HG02678 (cell line): ENCODE data around the gene PRSS2.

ENCODE experiments used
- ATAC-seq: cut with Tn5 transposase; IDR thresholded peaks from one replicate; pipeline ENCODE4 v1.9.1; 2021; ENCODE audit warnings: mild to moderate bottlenecking, moderate library complexity; ENCODE audit not compliant: unreplicated experiment

PRSS2 gene

DNA sequence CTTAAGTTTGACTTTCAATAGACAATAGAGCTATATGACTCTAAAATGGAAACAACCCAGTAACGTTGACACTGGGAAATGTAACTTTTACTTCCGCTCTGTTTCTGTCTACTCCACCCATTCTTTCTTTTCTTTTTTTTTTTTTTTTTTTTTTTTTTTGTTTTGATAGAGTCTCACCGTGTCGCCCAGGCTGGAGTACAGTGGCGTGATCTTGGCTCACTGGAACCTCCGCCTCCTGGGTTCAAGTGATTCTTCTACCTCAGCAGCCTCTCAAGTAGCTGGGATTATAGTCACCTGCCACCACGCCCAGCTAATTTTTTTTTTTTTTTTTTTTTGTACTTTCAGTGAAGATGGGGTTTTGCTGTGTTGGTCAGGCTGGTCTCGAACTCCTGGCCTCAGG is 13.9 kb downstream of the PRSS2 start:
- no peak for ATAC-seq

DNA sequence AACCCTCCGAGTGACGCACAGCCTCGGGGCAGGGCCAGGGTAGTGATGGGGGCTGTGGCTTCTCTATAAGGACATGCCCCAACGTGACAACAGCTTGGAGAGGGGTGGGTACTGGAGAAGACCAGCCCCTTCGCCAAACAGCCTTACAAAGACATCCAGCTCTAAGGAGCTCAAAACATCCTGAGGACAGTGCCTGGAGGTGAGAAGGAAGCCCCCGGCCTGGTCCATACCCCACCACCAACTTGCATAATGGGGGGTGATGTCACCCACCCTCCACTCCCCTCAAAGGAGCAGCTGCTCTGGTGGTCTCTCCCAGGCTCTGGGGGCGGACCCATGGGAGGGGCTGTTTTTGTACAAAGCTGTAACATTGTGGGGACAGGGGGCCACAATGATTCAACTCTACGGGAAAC is 15.1 kb downstream of the PRSS2 start:
- ATAC-seq = no peak

DNA sequence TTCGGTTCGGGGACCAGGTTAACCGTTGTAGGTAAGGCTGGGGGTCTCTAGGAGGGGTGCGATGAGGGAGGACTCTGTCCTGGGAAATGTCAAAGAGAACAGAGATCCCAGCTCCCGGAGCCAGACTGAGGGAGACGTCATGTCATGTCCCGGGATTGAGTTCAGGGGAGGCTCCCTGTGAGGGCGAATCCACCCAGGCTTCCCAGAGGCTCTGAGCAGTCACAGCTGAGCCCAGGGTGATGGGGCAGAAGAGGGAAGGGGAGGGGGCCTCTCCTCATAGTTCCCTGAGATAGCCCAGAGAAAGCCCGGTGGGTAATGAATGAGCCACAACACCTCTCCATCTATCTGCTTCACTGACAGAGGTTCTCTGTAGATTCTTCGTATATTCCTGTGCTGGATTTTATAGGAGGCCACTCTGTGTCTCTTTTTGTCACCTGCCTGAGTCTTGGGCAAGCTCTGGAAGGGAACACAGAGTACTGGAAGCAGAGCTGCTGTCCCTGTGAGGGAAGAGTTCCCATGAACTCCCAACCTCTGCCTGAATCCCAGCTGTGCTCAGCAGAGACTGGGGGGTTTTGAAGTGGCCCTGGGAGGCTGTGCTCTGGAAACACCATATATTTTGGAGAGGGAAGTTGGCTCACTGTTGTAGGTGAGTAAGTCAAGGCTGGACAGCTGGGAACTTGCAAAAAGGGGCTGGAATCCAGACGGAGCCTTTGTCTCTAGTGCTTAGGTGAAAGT is 16.4 kb downstream of the PRSS2 start:
- ATAC-seq = no peak

DNA sequence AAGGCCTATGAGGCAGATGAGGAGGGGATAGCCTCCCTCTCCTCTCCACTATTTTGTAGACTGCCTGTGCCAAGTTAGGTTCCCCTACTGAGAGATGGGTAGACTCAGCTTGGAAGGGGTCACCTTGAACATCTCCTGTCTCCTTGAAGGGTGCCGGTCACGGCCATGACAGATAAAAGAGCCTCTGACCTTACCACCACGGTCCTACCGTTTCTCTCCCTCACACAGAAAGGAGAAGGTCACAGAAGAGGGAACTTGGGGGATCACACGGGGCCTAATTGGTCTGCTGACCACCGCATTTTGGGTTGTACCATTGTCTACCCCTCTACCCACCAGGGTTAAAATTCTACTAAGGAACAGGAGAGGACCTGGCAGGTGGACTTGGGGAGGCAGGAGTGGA is 17.0 kb downstream of the PRSS2 start:
- ATAC-seq = no peak

DNA sequence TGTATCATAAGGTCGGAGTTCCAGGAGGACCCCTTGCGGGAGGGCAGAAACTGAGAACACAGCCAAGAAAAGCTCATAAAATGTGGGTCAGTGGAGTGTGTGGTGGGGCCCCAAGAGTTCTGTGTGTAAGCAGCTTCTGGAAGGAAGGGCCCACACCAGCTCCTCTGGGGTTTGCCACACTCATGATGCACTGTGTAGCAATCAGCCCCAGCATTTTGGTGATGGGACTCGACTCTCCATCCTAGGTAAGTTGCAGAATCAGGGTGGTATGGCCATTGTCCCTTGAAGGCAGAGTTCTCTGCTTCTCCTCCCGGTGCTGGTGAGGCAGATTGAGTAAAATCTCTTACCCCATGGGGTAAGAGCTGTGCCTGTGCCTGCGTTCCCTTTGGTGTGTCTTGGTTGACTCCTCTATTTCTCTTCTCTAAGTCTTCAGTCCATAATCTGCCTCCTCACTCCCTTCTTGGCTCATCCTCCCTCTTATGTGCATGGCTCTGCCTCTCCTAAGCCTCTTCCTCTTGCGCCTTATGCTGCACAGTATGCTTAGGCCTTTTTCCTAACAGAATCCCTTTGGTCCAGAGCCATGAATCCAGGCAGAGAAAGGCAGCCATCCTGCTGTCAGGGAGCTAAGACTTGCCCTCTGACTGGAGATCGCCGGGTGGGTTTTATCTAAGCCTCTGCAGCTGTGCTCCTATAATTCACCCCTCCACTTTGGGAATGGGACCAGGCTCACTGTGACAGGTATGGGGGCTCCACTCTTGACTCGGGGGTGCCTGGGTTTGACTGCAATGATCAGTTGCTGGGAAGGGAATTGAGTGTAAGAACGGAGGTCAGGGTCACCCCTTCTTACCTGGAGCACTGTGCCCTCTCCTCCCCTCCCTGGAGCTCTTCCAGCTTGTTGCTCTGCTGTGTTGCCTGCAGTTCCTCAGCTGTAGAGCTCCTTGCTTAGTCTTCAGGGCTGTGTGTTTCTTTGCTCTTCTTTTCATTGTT is 17.8 kb downstream of the PRSS2 start:
- no peak for ATAC-seq

DNA sequence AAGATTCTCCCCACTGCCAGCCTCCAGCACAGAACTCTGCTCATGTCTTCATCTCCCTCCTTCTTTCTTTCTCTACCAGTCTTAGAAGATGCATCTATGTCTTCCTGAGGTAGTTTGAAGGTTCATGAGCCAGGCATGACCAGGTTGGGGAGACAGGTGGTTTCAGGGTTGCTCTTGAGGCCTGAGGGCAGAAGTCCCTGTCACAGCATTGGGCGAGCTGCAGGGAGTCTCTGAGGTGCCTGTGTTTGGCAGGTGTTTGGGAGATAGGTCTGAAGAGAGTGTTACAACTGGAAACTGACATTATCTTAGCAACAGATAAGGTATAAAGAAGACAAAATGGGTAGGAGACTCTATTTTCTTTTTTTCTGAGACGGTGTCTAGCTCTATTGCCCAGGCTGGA is 18.7 kb downstream of the PRSS2 start:
- no peak for ATAC-seq

DNA sequence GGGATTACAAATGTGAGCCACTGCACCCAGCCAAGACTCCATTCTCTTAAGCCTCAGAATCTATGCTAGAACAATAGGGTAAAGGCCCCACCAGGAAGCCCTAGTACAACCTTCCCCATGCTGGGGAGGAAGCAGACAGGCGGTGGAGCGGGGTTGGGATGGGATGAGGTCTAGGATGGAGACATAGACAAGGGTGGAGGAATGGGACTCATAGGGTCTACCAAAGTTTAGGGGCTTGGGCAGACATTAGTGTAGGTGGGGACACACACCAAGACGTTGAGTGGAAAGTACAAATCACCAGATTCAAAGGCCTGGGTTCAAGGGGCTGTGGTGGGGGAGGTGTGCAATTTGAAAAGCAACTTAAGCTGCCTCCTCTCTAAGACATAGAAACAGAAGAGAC is 19.3 kb downstream of the PRSS2 start:
- ATAC-seq = no peak

DNA sequence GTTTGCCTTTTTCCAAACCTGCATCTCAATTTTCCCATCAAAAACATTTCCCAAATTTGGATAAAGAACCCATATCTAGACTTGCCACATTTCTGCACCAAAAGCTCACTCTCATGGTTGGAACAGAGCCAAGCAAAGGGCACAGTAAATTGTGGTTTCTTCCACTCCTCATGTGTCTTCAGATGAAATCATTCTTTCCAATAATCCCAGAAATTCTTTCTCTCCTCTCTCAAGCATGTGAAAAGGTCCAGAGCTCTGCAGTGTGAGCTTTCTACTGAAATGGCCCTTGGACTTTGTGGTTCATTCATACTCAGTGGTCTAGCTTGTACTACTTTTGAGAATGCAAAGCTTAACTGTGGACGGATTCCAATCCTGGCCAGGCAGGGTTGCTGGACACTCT is 19.8 kb downstream of the PRSS2 start:
- no peak for ATAC-seq

DNA sequence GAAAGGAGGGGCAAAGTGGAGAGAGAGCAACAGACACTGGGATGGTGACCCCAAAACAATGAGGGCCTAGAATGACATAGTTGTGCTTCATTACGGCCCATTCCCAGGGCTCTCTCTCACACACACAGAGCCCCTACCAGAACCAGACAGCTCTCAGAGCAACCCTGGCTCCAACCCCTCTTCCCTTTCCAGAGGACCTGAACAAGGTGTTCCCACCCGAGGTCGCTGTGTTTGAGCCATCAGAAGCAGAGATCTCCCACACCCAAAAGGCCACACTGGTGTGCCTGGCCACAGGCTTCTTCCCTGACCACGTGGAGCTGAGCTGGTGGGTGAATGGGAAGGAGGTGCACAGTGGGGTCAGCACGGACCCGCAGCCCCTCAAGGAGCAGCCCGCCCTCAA is 20.7 kb downstream of the PRSS2 start:
- ATAC-seq = no peak

DNA sequence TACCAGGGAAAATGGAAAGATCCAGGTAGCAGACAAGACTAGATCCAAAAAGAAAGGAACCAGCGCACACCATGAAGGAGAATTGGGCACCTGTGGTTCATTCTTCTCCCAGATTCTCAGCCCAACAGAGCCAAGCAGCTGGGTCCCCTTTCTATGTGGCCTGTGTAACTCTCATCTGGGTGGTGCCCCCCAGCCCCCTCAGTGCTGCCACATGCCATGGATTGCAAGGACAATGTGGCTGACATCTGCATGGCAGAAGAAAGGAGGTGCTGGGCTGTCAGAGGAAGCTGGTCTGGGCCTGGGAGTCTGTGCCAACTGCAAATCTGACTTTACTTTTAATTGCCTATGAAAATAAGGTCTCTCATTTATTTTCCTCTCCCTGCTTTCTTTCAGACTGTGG is 21.4 kb downstream of the PRSS2 start:
- no peak for ATAC-seq

DNA sequence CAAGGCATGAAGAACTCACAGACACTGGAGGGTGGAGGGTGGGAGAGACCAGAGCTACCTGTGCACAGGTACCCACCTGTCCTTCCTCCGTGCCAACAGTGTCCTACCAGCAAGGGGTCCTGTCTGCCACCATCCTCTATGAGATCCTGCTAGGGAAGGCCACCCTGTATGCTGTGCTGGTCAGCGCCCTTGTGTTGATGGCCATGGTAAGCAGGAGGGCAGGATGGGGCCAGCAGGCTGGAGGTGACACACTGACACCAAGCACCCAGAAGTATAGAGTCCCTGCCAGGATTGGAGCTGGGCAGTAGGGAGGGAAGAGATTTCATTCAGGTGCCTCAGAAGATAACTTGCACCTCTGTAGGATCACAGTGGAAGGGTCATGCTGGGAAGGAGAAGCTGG is 21.8 kb downstream of the PRSS2 start:
- ATAC-seq = no peak

DNA sequence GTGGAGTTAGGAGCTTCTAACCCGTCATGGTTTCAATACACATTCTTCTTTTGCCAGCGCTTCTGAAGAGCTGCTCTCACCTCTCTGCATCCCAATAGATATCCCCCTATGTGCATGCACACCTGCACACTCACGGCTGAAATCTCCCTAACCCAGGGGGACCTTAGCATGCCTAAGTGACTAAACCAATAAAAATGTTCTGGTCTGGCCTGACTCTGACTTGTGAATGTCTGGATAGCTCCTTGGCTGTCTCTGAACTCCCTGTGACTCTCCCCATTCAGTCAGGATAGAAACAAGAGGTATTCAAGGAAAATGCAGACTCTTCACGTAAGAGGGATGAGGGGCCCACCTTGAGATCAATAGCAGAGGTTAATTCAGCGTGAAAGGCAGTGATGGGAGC is 22.4 kb downstream of the PRSS2 start:
- no peak for ATAC-seq

DNA sequence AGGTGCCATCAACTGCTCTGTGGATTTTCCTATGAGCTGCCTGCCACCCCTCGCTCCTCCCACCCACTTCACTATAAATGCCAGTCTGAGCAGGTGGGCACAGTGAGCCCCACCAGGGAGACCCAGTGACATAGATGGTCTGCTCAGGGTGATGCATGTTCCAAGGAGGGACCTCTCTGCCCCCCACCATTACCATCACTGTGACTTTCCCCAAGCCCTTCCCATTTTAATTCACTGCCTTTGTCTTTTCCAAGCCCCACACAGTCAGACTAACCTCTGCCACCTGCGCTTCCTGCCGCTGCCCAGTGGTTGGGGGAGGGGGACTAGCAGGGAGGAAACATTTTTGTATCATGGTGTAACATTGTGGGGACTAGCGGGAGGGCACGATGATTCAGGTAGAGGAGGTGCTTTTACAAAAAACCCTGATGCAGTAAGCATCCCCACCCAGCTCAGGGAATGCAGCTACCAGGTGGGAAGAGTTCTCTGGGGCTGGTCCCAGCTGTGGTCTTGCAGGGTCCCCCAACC is 24.6 kb downstream of the PRSS2 start:
- ATAC-seq = no peak

DNA sequence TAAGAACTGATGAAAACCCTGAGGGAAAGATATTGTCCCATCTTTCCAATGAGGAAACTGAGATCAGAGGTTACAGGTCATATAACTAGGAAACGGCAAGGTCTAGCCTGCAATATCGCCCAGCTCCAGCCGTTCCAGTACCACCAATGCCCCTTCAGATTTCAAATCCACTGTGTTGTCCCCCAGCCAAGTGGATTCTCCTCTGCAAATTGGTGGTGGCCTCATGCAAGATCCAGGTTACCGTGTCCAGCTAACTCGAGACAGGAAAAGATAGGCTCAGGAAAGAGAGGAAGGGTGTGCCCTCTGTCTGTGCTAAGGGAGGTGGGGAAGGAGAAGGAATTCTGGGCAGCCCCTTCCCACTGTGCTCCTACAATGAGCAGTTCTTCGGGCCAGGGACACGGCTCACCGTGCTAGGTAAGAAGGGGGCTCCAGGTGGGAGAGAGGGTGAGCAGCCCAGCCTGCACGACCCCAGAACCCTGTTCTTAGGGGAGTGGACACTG is 25.3 kb downstream of the PRSS2 start:
- ATAC-seq = no peak

DNA sequence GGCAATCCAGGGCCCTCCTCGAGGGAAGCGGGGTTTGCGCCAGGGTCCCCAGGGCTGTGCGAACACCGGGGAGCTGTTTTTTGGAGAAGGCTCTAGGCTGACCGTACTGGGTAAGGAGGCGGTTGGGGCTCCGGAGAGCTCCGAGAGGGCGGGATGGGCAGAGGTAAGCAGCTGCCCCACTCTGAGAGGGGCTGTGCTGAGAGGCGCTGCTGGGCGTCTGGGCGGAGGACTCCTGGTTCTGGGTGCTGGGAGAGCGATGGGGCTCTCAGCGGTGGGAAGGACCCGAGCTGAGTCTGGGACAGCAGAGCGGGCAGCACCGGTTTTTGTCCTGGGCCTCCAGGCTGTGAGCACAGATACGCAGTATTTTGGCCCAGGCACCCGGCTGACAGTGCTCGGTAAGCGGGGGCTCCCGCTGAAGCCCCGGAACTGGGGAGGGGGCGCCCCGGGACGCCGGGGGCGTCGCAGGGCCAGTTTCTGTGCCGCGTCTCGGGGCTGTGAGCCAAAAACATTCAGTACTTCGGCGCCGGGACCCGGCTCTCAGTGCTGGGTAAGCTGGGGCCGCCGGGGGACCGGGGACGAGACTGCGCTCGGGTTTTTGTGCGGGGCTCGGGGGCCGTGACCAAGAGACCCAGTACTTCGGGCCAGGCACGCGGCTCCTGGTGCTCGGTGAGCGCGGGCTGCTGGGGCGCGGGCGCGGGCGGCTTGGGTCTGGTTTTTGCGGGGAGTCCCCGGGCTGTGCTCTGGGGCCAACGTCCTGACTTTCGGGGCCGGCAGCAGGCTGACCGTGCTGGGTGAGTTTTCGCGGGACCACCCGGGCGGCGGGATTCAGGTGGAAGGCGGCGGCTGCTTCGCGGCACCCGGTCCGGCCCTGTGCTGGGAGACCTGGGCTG is 26.0 kb downstream of the PRSS2 start:
- ATAC-seq = peak; percentile 38

DNA sequence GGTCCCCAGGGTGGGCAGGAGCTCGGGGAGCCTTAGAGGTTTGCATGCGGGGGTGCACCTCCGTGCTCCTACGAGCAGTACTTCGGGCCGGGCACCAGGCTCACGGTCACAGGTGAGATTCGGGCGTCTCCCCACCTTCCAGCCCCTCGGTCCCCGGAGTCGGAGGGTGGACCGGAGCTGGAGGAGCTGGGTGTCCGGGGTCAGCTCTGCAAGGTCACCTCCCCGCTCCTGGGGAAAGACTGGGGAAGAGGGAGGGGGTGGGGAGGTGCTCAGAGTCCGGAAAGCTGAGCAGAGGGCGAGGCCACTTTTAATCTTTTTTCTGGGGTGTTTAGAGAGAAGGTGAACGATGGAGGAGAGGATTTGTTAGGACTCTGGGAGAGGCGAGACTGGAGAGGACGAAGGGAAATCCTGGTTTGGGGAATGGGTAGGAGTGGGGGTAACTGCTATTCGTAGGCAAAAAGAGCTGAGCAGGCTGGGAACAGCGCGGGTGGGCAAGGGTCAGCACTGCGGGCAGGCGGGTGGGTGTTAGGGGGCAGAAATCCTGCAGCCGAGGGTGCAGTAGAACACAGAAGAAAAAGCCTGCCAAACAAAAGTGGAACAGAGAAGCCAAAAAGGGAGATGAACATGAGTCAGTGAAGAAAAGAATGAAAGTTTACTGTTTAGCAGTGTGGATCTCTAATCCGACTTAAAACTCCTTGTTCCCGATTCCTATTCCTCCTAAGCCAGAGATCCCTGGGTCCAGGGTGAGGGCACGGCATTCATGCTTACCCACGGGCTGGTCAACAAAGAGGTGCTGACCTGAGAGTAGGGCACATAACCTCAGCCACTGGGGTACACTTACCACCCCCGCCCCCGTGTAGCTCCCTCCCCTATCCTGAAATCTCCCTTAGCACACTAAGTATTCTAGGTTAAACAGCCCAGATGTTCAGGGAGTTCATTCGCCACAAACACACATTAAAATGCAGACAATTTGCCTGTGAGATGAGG is 26.9 kb downstream of the PRSS2 start:
- ATAC-seq = peak; percentile 41

DNA sequence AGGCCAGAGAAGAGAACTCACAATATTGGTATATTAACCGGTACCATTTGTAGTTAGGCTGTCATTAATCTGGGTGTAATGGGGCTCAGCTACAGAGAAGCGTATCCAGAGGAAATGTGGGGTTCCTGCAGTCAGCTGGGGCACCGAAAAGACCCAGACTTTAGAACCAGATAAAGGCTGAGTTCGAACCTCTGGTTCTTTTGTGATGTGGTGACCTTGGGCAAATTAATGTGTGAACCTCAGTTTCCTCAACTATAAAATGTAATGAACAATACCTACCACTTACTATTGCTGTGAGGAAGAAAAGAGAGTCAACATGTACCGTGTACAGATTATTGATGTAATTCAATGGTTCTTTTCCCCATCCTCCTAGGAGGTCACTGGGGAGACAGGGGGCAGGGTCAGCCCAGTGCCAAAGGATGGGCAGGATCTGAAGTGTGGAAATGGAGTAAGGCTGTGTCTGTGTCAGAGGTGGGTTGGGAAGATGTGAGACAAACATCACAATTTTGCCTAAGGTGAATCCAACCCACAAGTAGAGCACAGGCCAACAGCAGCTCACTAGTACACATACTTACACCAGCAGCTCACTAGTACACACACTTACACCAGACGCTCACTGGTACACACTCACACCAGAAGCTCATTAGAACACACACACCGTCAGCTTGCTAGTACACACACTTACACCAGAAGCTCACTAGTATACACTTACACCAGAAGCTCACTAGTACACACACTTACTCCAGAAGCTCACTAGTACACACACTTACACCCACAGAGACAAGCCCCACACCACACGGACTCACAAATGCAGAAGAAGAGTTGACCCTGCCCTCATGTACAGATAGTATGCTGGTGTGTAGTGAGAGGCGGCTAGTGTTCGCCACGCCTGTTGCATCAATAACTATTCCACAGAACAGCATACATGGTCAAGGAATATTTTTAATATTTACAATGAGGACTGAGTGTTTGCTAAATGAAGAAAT is 28.0 kb downstream of the PRSS2 start:
- no peak for ATAC-seq

DNA sequence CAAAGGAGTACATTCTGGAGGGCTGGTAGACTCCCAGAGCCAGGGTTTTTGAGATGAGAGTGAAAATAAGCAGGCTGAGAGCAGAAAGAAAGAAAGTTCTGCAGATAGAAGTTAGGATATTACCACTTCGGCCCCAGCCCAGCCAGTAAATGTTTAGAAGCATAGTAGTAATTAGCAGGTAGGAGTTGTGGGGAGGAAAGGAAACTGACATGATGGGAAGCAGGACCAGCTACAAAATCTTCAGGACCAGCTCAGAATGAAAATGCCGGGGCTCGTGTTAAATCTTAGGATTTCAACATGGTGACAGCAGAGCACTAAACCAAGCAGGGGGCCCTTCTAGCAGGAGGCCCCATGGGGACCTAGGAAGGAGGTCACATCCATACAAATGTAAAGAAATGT is 28.7 kb downstream of the PRSS2 start:
- no peak for ATAC-seq
